Superior temporal gyrus (tissue), 1 donor: ENCODE results near the gene TBXAS1.

Experiments used
- DNase-seq: peaks from one replicate; pipeline ENCODE4 v3.0.0-alpha.2; 2016; ENCODE audit errors: extremely low spot score

The TBXAS1 gene

DNA sequence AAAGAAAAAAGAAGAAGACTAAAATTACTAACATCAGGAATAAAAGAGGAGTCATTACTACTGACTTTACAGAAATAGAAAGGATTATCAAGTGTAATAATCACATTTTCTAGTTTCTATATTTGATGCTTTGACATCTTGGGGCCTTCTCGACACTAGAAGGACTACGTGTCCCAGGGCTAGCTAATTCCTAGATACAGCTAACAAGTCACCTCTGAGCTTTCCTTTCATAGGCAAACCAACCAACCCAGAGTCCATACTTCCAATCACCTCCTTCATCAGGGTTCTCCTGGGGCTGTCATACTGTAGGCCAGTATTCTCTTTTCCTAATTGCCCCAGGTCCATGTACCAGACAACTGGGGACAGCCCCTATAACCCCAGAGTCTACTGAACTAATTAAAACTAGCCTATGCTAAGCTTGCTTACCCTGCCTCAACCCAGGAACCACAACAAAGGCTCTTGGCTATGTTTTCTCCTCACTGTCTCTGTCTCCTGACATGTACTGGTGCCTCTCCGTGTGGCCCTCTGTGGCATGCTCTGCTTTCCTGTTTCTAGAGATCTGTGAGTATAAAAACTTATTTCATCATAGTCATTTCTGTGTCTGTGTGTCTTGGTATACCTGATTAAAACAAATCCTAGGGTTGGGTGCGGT, 240.4 kb downstream of the TBXAS1 start:
- DNase-seq: no peak
